ACC112 (cell line): ENCODE results near the gene DUOXA1.

ENCODE experiments used
- H2AFZ ChIP-seq: fragments of 200-600 bp; sonication (generic); one replicate; pipeline ENCODE4 v1.6.0; 2017; ENCODE audit warnings: antibody characterized with exemption, low read length; ENCODE audit not compliant: unreplicated experiment
- H3K27ac ChIP-seq: fragments of 200-600 bp; sonication (generic); 2 replicates; pipeline ENCODE4 v1.5.1; 2014; ENCODE audit warnings: low read depth, mild to moderate bottlenecking, antibody characterized with exemption, low read length, moderate library complexity
- H3K27me3 ChIP-seq: fragments of 200-600 bp; sonication (generic); 2 replicates; pipeline ENCODE4 v1.6.1; 2014; ENCODE audit warnings: mild to moderate bottlenecking, antibody characterized with exemption, low read length, moderate library complexity, mixed read lengths; ENCODE audit not compliant: insufficient read depth
- H3K36me3 ChIP-seq: fragments of 200-600 bp; sonication (generic); 2 replicates; pipeline ENCODE4 v1.6.1; 2016; ENCODE audit warnings: mild to moderate bottlenecking, antibody characterized with exemption, low read length, moderate library complexity, mixed read lengths; ENCODE audit not compliant: insufficient read depth
- H3K4me1 ChIP-seq: fragments of 200-600 bp; sonication (generic); one replicate; pipeline ENCODE4 v1.6.1; 2016; ENCODE audit warnings: low read length, mixed read lengths; ENCODE audit not compliant: insufficient read depth, unreplicated experiment, control insufficient read depth
- H3K4me3 ChIP-seq: fragments of 200-600 bp; sonication (generic); 2 replicates; pipeline ENCODE4 v1.5.1; 2014; ENCODE audit warnings: mild to moderate bottlenecking, low read depth, low read length
- H3K79me2 ChIP-seq: fragments of 200-600 bp; sonication (generic); one replicate; pipeline ENCODE4 v1.6.0; 2016; ENCODE audit warnings: low read length; ENCODE audit not compliant: control insufficient read depth, unreplicated experiment, insufficient read depth

DUOXA1 gene

GRCh38 chr15:45130291-45131000 is 767 bp upstream of the DUOXA1 start:
- Histone ChIP-seq H3K4me3 (no peak overlapping the region), H3K4me1 (no peaks in the 10 kb centered on the region), H3K27me3 (peaks cover 90% of the 10 kb centered on the region), H3K79me2 (no peaks in the 10 kb centered on the region), H3K36me3 (no peaks in the 10 kb centered on the region), H2AFZ (no peak overlapping the region), H3K27ac (no peak overlapping the region)

- Histone ChIP-seq H3K79me2 (no peaks in the 10 kb centered on the region), H2AFZ (no peak overlapping the region)
These were observed 574 bp downstream of the DUOXA1 start for GRCh38 chr15:45128971-45129639.

GRCh38 chr15:45126535-45127158 is 3.0 kb downstream of the DUOXA1 start:
- Histone ChIP-seq H3K27ac (no peak overlapping the region), H3K4me1 (peaks cover 8% of the 10 kb centered on the region), H3K36me3 (no peaks in the 10 kb centered on the region), H3K4me3 (no peak overlapping the region), H3K79me2 (no peaks in the 10 kb centered on the region), H3K27me3 (peaks cover 71% of the 10 kb centered on the region), H2AFZ (no peak overlapping the region)

More at GRCh38 chr15:45128971-45129639, 574 bp downstream of the DUOXA1 start:
- Histone ChIP-seq H3K4me1 (no peaks in the 10 kb centered on the region), H3K4me3 (no peak overlapping the region), H3K36me3 (no peaks in the 10 kb centered on the region), H3K27me3 (peaks cover 88% of the 10 kb centered on the region), H3K27ac (no peak overlapping the region)

GRCh38 chr15:45123397-45123796 is 6.3 kb downstream of the DUOXA1 start:
- Histone ChIP-seq H3K27ac (no peak overlapping the region), H3K36me3 (no peaks in the 10 kb centered on the region), H2AFZ (no peak overlapping the region), H3K27me3 (peaks cover 39% of the 10 kb centered on the region), H3K79me2 (no peaks in the 10 kb centered on the region), H3K4me1 (peaks cover 10% of the 10 kb centered on the region), H3K4me3 (no peak overlapping the region)

- Histone ChIP-seq H3K27me3 (peaks cover 34% of the 10 kb centered on the region), H3K36me3 (no peaks in the 10 kb centered on the region), H3K4me3 (no peak overlapping the region), H3K79me2 (no peaks in the 10 kb centered on the region), H2AFZ (no peak overlapping the region), H3K4me1 (peaks cover 10% of the 10 kb centered on the region), H3K27ac (no peak overlapping the region)
These were observed 7.0 kb downstream of the DUOXA1 start for GRCh38 chr15:45122719-45123118.

GRCh38 chr15:45121706-45122417 is 7.8 kb downstream of the DUOXA1 start:
- Histone ChIP-seq H3K27ac (no peak overlapping the region), H3K79me2 (no peaks in the 10 kb centered on the region), H2AFZ (no peak overlapping the region), H3K36me3 (no peaks in the 10 kb centered on the region), H3K27me3 (peaks cover 37% of the 10 kb centered on the region), H3K4me1 (peaks cover 10% of the 10 kb centered on the region), H3K4me3 (no peak overlapping the region)

GRCh38 chr15:45121020-45121419 is 8.7 kb downstream of the DUOXA1 start:
- Histone ChIP-seq H3K36me3 (no peaks in the 10 kb centered on the region), H3K27ac (no peak overlapping the region), H2AFZ (no peak overlapping the region), H3K4me3 (no peak overlapping the region), H3K4me1 (peaks cover 10% of the 10 kb centered on the region), H3K79me2 (no peaks in the 10 kb centered on the region), H3K27me3 (peaks cover 37% of the 10 kb centered on the region)

- Histone ChIP-seq H3K27ac (no peak overlapping the region), H3K36me3 (no peaks in the 10 kb centered on the region), H3K27me3 (peaks cover 37% of the 10 kb centered on the region), H3K79me2 (no peaks in the 10 kb centered on the region), H3K4me1 (peaks cover 10% of the 10 kb centered on the region), H3K4me3 (no peak overlapping the region), H2AFZ (no peak overlapping the region)
These were observed 9.4 kb downstream of the DUOXA1 start for GRCh38 chr15:45120081-45120972.

- H3K79me2 ChIP-seq, result no peaks in the 10 kb centered on the region
- no peak overlapping the region for H2AFZ ChIP-seq
These were observed 10.7 kb downstream of the DUOXA1 start for GRCh38 chr15:45118996-45119395.

GRCh38 chr15:45118131-45118588 is 11.5 kb downstream of the DUOXA1 start:
- H3K79me2 ChIP-seq, result no peaks in the 10 kb centered on the region
- peaks cover 10% of the 10 kb centered on the region for H3K4me1 ChIP-seq
- peaks cover 47% of the 10 kb centered on the region for H3K27me3 ChIP-seq
- H3K4me3 ChIP-seq, result peak overlapping the region; percentile 42; the same call in 1 of the 2 replicates
- H3K36me3 ChIP-seq, result no peaks in the 10 kb centered on the region
- H2AFZ ChIP-seq, result no peak overlapping the region
- H3K27ac ChIP-seq, result no peak overlapping the region

More at GRCh38 chr15:45118996-45119395, 10.7 kb downstream of the DUOXA1 start:
- no peak overlapping the region for H3K27ac ChIP-seq
- peaks cover 10% of the 10 kb centered on the region for H3K4me1 ChIP-seq
- no peaks in the 10 kb centered on the region for H3K36me3 ChIP-seq
- no peak overlapping the region for H3K4me3 ChIP-seq
- peaks cover 39% of the 10 kb centered on the region for H3K27me3 ChIP-seq
